NCI-H2107 (cell line): ENCODE data around the gene SERPINB13.

ENCODE experiments used
- DNase-seq: peaks from one replicate; lab custom pipeline; 2025; lab: John Stamatoyannopoulos, UW

SERPINB13 gene, protein sequence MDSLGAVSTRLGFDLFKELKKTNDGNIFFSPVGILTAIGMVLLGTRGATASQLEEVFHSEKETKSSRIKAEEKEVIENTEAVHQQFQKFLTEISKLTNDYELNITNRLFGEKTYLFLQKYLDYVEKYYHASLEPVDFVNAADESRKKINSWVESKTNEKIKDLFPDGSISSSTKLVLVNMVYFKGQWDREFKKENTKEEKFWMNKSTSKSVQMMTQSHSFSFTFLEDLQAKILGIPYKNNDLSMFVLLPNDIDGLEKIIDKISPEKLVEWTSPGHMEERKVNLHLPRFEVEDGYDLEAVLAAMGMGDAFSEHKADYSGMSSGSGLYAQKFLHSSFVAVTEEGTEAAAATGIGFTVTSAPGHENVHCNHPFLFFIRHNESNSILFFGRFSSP

GRCh38 chr18:63586966-63587365 is at the start of gene SERPINB13:
Gene SERPINB13 (plus strand): TSS chr18:63587343. CDS start chr18:63588668, 1,325 bp downstream.
- no peak for DNase-seq

DNA sequence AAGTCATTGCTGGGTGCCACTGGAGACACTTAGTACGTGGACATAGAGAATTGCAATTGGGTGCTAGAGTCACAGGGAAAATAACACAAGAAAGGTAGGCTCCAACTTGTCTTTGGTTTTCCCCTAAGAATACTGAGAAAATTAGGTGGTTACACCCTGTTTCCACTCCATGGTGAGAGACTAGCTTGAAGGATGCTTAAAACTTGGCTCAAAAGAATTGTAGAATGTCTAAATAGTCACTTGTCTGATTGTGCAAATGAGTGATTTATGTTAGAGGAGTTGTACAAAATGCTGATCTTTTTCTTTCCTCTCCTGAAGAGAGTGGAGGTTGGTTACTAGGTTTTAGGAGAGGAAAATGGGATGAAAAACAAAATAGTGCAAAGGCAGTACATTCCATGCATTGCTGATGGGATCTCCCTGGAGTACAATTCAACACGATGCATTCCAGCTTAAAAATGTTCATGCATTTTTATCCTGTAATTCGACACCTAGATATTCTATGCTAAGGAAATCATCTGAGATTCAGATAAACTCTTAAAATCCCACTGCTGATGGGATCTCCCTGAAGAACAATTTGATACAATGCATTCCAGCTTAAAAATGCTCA is 47.1 kb upstream of the SERPINB13 start:
- DNase-seq: no peak

DNA sequence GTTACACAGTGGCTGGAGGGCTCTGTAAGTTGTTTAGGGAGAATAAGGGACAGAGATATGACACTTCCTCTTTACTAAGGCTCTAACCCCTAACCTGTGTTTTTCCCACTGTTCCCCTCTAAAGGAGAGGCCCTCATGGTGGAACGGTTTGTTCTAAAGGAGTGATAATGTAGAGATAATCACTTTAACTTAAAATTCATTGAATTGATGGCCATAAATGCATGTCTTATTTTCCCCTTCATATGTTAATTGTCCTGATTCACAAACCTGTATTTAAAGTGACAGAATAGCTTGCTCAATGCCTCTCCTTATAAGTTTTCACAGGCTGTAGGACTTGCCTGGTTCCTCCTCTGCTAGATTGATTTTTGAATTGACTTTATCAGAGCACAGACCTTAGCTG is 45.1 kb upstream of the SERPINB13 start, which contains the start of gene SERPINB12:
TSS of gene SERPINB12 (plus strand) at position 301 of the 400 bp plus-strand sequence. CDS start 13,791 bp downstream, outside the sequence.
- no peak for DNase-seq

DNA sequence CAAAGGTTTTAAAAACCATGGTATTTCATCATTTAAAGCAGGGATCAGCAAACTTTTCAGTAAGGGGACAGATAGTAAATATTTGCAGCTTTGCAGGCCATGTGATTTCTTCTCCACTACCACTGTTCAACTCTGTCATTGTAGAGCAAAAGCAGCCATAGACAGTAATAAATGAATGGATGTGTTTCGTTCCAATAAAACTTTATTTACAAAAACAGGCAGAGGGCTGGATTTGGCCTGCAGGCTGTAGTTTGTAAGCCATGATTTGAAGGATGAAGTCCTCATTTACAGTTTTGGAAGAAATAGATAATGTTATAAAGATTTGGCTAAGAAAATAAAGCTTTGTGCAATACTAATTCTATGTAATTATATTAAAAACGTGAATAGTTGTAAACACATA is 43.1 kb upstream of the SERPINB13 start:
- DNase-seq: no peak

DNA sequence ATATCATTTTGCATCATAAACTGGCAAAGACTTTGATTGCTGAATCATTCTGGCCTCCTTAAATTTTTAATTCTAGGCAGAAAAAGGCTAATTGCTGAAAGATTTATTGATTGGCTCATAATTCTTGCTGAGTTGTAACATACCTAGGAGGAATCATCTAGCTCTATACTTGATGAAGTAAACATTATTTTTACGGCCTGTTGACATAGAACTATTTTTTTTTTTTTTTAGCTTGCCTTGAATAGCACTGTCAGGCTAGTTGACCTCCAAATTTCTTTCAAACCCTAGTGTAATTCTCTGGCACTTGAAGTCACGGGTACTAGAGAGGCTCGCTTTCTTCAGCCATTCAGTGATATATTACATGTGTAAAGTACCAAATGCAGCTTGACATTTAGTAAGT is 42.1 kb upstream of the SERPINB13 start:
- no peak for DNase-seq

- DNase-seq: no peak
Measured at GRCh38 chr18:63550068-63550467, 37.1 kb upstream of the SERPINB13 start.

DNA sequence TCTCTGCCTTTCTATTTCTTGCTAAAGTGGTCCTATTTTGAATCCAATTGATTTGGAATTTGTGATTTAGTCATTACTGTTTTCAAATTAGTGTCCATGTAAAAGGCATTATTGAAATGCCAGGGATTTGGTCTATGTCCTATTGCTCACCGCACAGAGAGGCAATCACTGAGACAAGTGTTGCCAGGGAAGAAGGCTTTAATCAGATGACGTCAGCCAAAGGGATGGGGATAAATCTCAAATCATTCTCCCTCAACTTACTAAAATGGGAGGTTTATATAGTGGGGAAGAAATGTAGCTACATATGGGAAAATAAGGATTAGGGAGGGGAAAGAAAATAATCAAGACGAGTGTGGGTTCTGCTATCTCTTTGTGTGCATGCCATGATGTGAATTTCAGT is 35.4 kb upstream of the SERPINB13 start:
- DNase-seq: no peak

DNA sequence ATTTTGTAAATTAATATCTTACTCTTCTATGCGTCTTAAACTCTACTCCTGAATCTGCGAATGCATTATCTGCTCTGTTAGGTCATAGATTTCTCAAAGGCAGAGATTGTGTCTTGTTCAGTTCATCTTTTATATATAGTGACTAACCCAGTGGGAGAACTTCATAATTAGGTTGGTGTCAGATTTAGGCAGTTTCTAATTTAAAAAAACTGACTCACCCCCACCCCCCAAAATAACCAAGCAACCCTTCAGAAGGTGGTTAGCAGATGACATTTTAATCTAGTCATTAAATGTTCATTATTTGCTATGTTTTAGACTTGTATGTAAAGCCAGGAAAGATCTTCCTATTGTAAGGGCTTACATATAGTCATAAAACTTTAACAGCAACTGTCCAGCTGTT is 34.6 kb upstream of the SERPINB13 start:
- no peak for DNase-seq

DNA sequence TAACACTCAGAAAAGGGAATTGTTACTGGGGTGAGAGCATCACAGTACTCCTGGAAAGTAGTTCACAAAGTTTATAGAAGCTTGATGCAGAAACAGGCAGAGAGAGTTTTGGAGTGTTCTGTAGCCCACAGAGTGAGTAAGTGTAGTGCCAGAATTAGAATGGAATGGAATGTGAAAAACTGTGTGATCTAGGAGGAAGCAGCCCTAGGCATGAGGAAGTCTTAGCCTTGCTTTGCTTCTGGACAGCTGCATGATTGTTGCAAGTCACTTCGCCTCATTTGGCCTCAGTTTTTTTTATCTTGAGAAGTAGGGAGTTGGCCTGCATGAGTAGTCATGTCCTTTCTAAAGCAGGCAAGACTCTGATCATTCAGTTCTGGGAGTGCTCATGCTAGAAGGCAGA is 34.1 kb upstream of the SERPINB13 start:
- DNase-seq: no peak

- DNase-seq: no peak
Measured at GRCh38 chr18:63559567-63560491, 27.3 kb upstream of the SERPINB13 start.

- no peak for DNase-seq
Measured at GRCh38 chr18:63562284-63562683, 24.9 kb upstream of the SERPINB13 start.

DNA sequence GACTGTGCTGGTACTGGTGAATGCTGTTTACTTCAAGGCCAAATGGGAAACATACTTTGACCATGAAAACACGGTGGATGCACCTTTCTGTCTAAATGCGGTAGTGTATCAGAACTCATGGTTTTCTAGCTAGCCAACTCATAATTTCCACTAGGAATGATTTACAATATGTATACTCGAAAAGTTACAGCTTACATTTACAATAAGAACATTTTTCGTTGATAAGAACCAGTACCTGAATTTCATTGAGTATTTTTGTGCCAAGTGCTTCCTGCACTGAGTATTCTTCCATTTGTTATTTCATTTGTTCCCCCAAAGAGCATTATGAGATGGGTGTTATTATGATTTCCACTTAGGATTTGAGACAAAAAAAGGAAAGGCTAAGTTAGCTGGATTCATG is 23.1 kb upstream of the SERPINB13 start:
- DNase-seq: no peak

- DNase-seq: no peak
Measured at GRCh38 chr18:63564561-63564960, 22.6 kb upstream of the SERPINB13 start.

- DNase-seq: no peak
Measured at GRCh38 chr18:63567276-63567675, 19.9 kb upstream of the SERPINB13 start.

DNA sequence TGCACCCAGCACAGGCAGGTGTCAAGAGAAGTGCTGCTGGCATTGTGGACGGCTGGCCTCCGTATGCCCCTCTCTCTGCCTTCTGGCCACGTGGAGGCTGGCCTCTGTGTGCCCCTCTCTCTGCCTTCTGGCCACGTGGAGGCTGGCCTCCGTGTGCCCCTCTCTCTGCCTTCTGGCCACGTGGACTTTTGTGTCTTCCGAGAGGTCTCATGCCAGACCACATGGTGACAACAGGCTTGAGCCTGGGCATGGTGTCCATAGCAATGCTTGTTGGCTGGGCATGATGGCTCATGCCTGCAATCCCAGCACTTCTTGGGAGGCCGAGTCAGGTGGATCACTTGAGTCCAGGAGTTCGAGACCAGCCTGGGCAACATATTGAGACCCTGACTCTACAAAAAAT is 19.3 kb upstream of the SERPINB13 start:
- DNase-seq: no peak

GRCh38 chr18:63570721-63571120 is 16.4 kb upstream of the SERPINB13 start:
- no peak for DNase-seq

DNA sequence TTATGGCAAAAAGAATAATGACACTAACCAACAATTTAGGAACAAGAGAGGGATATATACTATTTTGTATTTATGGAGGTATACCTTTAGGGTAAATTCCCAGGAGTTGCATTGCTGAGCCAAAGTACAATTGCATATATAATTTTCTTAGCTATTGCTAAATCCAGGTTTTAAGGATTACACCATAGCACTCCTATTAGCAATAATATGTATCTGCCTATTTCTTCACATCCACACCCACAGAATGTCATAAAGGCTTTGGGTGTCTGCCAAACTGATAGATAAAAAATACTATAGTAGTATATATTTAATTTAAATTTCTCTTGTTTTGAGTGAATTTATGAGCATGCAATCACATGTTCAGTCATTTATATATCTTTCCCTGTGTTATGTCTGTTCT is 11.5 kb upstream of the SERPINB13 start:
- no peak for DNase-seq

GRCh38 chr18:63578357-63578958 is 8.7 kb upstream of the SERPINB13 start:
- no peak for DNase-seq

DNA sequence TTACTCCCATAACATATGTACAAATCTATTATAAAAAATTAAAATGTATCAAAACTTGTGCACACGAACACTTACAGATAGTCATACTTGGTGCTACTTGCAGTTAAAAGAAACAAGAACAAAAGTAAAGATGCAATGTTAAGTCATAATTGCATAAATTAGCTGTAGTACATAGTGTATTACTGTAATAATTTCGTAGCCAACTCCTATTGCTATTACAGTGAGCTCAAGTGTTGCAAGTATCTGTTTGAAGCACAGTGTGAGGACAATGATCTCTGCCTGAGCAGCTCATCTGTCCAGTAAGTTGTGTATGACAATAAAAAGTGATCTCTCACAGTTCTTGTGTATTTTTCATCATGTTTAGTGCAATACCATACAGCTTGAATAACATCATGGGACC is 7.5 kb upstream of the SERPINB13 start:
- no peak for DNase-seq

- DNase-seq: no peak
Measured at GRCh38 chr18:63585988-63586387, 1.2 kb upstream of the SERPINB13 start.

GRCh38 chr18:63586431-63586830 is 712 bp upstream of the SERPINB13 start:
- DNase-seq: no peak

GRCh38 chr18:63588909-63589308 is 1.8 kb downstream of the SERPINB13 start:
- DNase-seq: no peak
